ENCODE results near the gene ADAMTS4.

- TF ChIP-seq CTCF (IDR thresholded peaks at IDR 0.05; ENCODE audit: borderline replicate concordance, extremely low read depth, low read length, poor library complexity, severe bottlenecking) (no peak), EZH2 (IDR thresholded peaks at IDR 0.05; ENCODE audit: borderline replicate concordance, low read depth, low read length, severe bottlenecking) (no peak)
Measured at GRCh38 chr1:161198897-161199431, at the start of gene ADAMTS4.
